NT2/D1 (cell line): ENCODE results near the gene CCL17.

Experiments
- DNase-seq: peaks from one replicate; pipeline ENCODE4 v3.0.0-alpha.2; 2011; ENCODE audit warnings: low read depth, low spot score
- H3K27me3 ChIP-seq: 2 replicates; pipeline ENCODE4 v1.6.0; 2011; ENCODE audit warnings: mild to moderate bottlenecking; ENCODE audit not compliant: insufficient read length, insufficient read depth
- H3K36me3 ChIP-seq: 2 replicates; pipeline ENCODE4 v1.6.1; 2011; ENCODE audit warnings: mild to moderate bottlenecking, low read length, mixed read lengths; ENCODE audit not compliant: insufficient read depth, insufficient read length
- H3K4me1 ChIP-seq: 2 replicates; pipeline ENCODE4 v1.5.1; 2011; ENCODE audit not compliant: insufficient read depth, insufficient read length
- H3K4me3 ChIP-seq: 2 replicates; pipeline ENCODE4 v1.5.1; 2011; ENCODE audit warnings: low read depth; ENCODE audit not compliant: insufficient read length
- H3K9ac ChIP-seq: 2 replicates; pipeline ENCODE4 v1.6.0; 2011; ENCODE audit warnings: low read depth; ENCODE audit not compliant: insufficient read length
- H3K9me3 ChIP-seq: 2 replicates; pipeline ENCODE4 v1.5.1; 2011; ENCODE audit warnings: mild to moderate bottlenecking, low read length; ENCODE audit not compliant: insufficient read depth
- SUZ12 ChIP-seq: IDR thresholded peaks from 2 replicates; pipeline ENCODE4 v1.6.1; 2011; ENCODE audit not compliant: insufficient read length, insufficient read depth; ENCODE audit errors: extremely low read depth
- YY1 ChIP-seq: IDR thresholded peaks from 2 replicates; pipeline ENCODE4 v1.6.1; 2011; ENCODE audit not compliant: insufficient read length, insufficient read depth
- ZNF274 ChIP-seq: IDR thresholded peaks from 2 replicates; pipeline ENCODE4 v1.6.1; 2011; ENCODE audit warnings: mild to moderate bottlenecking, low read depth, low read length

The CCL17 gene

DNA sequence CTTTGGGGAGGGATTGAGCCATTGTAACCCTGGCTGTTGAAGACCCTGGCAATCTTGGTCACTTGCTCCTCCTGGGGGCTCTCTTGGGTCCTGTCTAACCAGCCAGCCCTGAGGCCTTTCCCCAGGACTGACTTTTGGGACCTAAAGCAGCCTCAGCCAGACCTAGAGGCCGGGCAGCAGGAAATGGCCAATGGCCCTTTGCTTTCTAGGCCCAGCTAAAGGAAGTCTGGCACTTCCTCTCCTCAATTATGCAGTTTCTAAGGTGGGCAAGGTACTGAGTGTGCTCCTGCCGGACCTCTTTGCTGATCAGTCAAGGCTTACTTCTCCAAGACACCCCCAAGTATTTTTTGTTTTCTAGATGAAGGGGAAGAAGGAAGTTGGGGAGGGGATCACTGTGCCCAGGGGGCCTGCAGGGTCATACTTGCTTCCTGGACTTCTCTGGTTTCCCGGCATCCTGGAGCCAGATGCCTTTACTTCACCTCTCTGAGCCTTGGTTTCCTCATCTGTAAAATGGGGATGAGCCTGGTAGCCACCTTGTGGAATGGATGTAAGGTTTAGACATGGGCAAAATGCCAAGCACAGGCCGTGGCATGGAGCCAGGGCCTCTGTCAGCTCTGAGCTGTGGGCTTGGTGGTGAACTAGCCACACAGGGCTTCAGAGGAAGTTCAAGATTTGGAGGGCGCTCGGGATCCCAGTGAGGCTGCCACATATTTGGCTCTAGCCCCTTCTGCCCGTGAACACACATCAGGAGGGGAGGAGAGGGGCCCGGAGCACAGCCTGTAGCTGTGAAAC, 23.7 kb upstream of the CCL17 start:
- Histone ChIP-seq H3K9ac (no peak overlapping the region), H3K4me1 (peaks cover 16% of the 10 kb centered on the region)
- no peak for DNase-seq

GRCh38 chr16:57381791-57382534, 22.6 kb upstream of the CCL17 start:
- H3K9me3 ChIP-seq: no peaks in the 10 kb centered on the region
- H3K4me1 ChIP-seq: peaks cover 20% of the 10 kb centered on the region
- no peak overlapping the region for H3K4me3 ChIP-seq
- H3K27me3 ChIP-seq: no peaks in the 10 kb centered on the region
- DNase-seq: no peak
- TF ChIP-seq ZNF274: no peak
- TF ChIP-seq YY1: no peak
- TF ChIP-seq SUZ12: no peak
- H3K36me3 ChIP-seq: peaks cover 24% of the 10 kb centered on the region
- H3K9ac ChIP-seq: no peak overlapping the region

More for the DNA sequence above, 23.7 kb upstream of the CCL17 start:
- Histone ChIP-seq H3K4me3 (no peak overlapping the region), H3K27me3 (no peaks in the 10 kb centered on the region), H3K36me3 (peaks cover 24% of the 10 kb centered on the region), H3K9me3 (no peaks in the 10 kb centered on the region)
- TF ChIP-seq SUZ12 (no peak), ZNF274 (no peak), YY1 (no peak)

DNA sequence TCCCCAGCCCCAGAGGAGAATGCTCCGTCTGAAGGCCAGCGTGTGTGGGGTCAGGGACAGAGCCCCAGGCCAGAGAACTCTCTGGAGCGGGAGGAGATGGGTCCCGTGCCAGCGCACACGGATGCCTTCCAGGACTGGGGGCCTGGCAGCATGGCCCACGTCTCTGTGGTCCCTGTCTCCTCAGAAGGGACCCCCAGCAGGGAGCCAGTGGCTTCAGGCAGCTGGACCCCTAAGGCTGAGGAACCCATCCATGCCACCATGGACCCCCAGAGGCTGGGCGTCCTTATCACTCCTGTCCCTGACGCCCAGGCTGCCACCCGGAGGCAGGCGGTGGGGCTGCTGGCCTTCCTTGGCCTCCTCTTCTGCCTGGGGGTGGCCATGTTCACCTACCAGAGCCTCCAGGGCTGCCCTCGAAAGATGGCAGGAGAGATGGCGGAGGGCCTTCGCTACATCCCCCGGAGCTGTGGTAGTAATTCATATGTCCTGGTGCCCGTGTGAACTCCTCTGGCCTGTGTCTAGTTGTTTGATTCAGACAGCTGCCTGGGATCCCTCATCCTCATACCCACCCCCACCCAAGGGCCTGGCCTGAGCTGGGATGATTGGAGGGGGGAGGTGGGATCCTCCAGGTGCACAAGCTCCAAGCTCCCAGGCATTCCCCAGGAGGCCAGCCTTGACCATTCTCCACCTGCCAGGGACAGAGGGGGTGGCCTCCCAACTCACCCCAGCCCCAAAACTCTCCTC, 21.9 kb upstream of the CCL17 start:
- no peak for DNase-seq
- H3K27me3 ChIP-seq: no peaks in the 10 kb centered on the region
- H3K4me3 ChIP-seq: no peak overlapping the region
- no peak overlapping the region for H3K9ac ChIP-seq
- no peaks in the 10 kb centered on the region for H3K9me3 ChIP-seq
- peaks cover 20% of the 10 kb centered on the region for H3K4me1 ChIP-seq
- no peak for TF ChIP-seq ZNF274
- TF ChIP-seq YY1: no peak
- TF ChIP-seq SUZ12: no peak
- peaks cover 24% of the 10 kb centered on the region for H3K36me3 ChIP-seq

- H3K36me3 ChIP-seq: peaks cover 24% of the 10 kb centered on the region
- no peaks in the 10 kb centered on the region for H3K9me3 ChIP-seq
- TF ChIP-seq ZNF274: no peak
- no peak for TF ChIP-seq YY1
- TF ChIP-seq SUZ12: no peak
- H3K27me3 ChIP-seq: no peaks in the 10 kb centered on the region
- peak overlapping the region; percentile 57 for H3K9ac ChIP-seq
- no peak overlapping the region for H3K4me3 ChIP-seq
- DNase-seq: peak; percentile 40
- H3K4me1 ChIP-seq: peaks cover 20% of the 10 kb centered on the region
These were observed 21.0 kb upstream of the CCL17 start for GRCh38 chr16:57383276-57384247.

- Histone ChIP-seq H3K27me3 (no peaks in the 10 kb centered on the region), H3K9me3 (no peaks in the 10 kb centered on the region), H3K4me1 (peaks cover 20% of the 10 kb centered on the region), H3K4me3 (no peak overlapping the region), H3K9ac (peak overlapping the region; percentile 57), H3K36me3 (peaks cover 24% of the 10 kb centered on the region)
- TF ChIP-seq ZNF274: no peak
- TF ChIP-seq YY1: no peak
- no peak for TF ChIP-seq SUZ12
- no peak for DNase-seq
These were observed 20.1 kb upstream of the CCL17 start for GRCh38 chr16:57384248-57385070.

DNA sequence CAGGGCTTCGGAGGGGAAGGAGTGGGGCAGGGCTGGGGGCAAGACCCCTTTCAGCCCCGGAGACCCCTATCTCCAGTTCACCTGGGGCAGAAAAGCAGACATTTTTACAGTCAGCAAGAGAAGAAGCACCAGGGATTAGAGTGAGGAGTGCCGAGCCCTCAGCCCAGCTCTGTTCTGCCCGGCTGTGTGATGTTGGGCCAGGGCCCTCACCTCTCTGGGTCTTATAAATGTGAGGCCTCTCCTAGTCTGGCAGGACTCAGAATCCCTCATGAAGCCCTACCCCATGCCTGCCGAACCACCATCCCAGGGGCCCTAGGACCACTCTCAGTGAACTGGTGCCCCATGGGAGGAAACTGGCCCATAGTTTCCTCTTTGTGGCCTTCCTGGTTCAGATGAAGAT, 19.5 kb upstream of the CCL17 start:
- no peaks in the 10 kb centered on the region for H3K27me3 ChIP-seq
- no peak overlapping the region for H3K9ac ChIP-seq
- H3K4me3 ChIP-seq: no peak overlapping the region
- peaks cover 17% of the 10 kb centered on the region for H3K4me1 ChIP-seq
- no peaks in the 10 kb centered on the region for H3K9me3 ChIP-seq
- peaks cover 18% of the 10 kb centered on the region for H3K36me3 ChIP-seq
- no peak for TF ChIP-seq YY1
- no peak for TF ChIP-seq ZNF274
- TF ChIP-seq SUZ12: no peak
- no peak for DNase-seq
